Measurements from ENCODE around the gene PBX3. TPM values are rescaled to one million over a fixed set of nuclear protein-coding genes. Genes with fewer than 3 reads are reported as not detected.

PBX3 gene
- total RNA-seq, 4 donors from 2014 or later = 7.7 to 83.3 (median 12.1) TPM

GRCh38 chr9:125754096-125754495, 6.9 kb downstream of the PBX3 start:
- Histone ChIP-seq H3K27me3 (no peaks in the 10 kb centered on the region), H3K4me3 (no peak overlapping the region), H3K9me3 (no peaks in the 10 kb centered on the region), H3K4me1 (no peaks in the 10 kb centered on the region), H3K36me3 (no peaks in the 10 kb centered on the region), H3K27ac (no peak overlapping the region)
- TF ChIP-seq CTCF (IDR thresholded peaks at IDR 0.05) = no peak
- no peak for TF ChIP-seq POLR2A (IDR thresholded peaks at IDR 0.05)
- DNase-seq = no peak

GRCh38 chr9:125755340-125755739, 8.2 kb downstream of the PBX3 start:
- Histone ChIP-seq H3K4me3 (no peak overlapping the region), H3K27me3 (no peaks in the 10 kb centered on the region), H3K9me3 (no peaks in the 10 kb centered on the region), H3K27ac (no peak overlapping the region), H3K4me1 (no peaks in the 10 kb centered on the region), H3K36me3 (no peaks in the 10 kb centered on the region)
- TF ChIP-seq CTCF (IDR thresholded peaks at IDR 0.05) (no peak), POLR2A (IDR thresholded peaks at IDR 0.05) (no peak)
- no peak for DNase-seq

GRCh38 chr9:125756518-125756917, 9.3 kb downstream of the PBX3 start:
- Histone ChIP-seq H3K36me3 (no peaks in the 10 kb centered on the region), H3K4me3 (no peak overlapping the region), H3K9me3 (no peaks in the 10 kb centered on the region), H3K4me1 (no peaks in the 10 kb centered on the region), H3K27ac (no peak overlapping the region), H3K27me3 (no peaks in the 10 kb centered on the region)
- TF ChIP-seq POLR2A (IDR thresholded peaks at IDR 0.05) = no peak
- TF ChIP-seq CTCF (IDR thresholded peaks at IDR 0.05) = no peak
- DNase-seq = no peak

- H3K4me1 ChIP-seq = no peaks in the 10 kb centered on the region
- H3K4me3 ChIP-seq = no peak overlapping the region
- no peak overlapping the region for H3K27ac ChIP-seq
- H3K36me3 ChIP-seq = no peaks in the 10 kb centered on the region
- no peak for DNase-seq
- TF ChIP-seq CTCF (IDR thresholded peaks at IDR 0.05) = no peak
- no peak for TF ChIP-seq POLR2A (IDR thresholded peaks at IDR 0.05)
- no peaks in the 10 kb centered on the region for H3K9me3 ChIP-seq
- H3K27me3 ChIP-seq = no peaks in the 10 kb centered on the region
Measured at GRCh38 chr9:125757834-125758233, 10.7 kb downstream of the PBX3 start.

GRCh38 chr9:125758986-125759763, 12.0 kb downstream of the PBX3 start:
- Histone ChIP-seq H3K9me3 (no peaks in the 10 kb centered on the region), H3K27me3 (no peaks in the 10 kb centered on the region), H3K4me1 (no peaks in the 10 kb centered on the region), H3K4me3 (peak overlapping the region in 3 of 4 donors; percentile 14 to 25 (median 24)), H3K27ac (peak overlapping the region in 2 of 4 donors; percentile 21 to 33), H3K36me3 (no peaks in the 10 kb centered on the region)
- TF ChIP-seq POLR2A (IDR thresholded peaks at IDR 0.05) (no peak), CTCF (IDR thresholded peaks at IDR 0.05) (no peak)
- no peak for DNase-seq
